HG03460 (cell line): Measurements from ENCODE around the gene PLAC8.
"Not testable (repeated sequence)": the region's sequence is repeated elsewhere in the genome, so short reads cannot be mapped to it uniquely, and the experiment has no call there.

ENCODE experiments used
- ATAC-seq: cut with Tn5 transposase; IDR thresholded peaks from one replicate; pipeline ENCODE4 v1.9.1; 2021; ENCODE audit not compliant: unreplicated experiment

The PLAC8 gene

DNA sequence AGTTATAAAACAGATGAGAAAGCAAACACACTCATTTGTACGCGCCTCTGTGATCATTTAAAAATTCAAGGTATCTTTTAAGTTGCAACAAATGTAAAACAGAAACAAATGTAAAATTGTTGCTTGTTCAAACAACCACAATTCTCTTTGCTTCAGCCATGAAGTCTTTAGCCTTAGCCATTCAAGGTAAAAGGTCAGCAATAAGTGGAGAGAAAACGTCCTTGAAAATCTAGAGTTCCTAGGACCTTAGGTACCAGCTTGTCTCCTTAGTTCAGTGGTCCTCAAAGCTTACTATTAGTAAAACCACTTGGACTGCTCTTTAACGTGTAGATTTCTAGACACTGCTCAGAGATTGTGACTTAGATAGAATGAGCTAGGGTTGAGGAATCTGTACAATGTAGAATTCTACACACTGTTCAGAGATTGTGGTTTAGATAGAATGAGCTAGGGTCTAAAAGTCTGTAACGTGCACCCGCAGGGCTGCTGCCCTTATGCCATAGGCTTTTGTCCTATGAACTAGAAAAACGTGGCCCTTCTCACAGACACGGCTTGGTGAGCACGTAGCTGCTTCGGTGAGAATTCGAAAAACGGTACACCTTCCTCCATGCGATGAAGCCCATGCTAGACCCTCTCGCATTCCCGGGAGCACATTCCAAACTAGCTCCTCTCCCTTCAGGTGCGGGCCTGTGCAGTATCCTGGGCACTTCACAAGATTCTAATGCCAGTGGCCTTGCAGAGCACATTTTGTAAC, 1.7 kb downstream of the PLAC8 start:
- ATAC-seq = no peak

- peak; percentile 27 for ATAC-seq
Measured at GRCh38 chr4:83112231-83112630, 2.3 kb downstream of the PLAC8 start.

DNA sequence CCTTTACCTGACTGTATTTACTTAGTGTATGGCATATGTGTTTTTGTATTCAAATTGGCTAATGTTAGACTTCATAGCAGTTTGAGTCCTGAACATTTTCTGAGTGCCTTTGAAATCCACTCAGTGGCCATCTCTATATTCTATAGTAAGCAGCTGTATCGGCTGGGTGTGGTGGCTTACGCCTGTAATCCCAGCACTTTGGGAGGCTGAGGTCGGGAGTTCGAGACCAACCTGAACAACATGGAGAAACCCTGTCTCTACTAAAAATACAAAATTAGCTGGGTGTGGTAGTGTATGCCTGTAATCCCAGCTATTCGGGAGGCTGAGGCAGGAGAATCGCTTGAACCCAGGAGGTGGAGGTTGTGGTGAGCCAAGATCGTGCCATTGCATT, 2.8 kb downstream of the PLAC8 start:
- ATAC-seq = not testable (repeated sequence)

- no peak for ATAC-seq
Measured at GRCh38 chr4:83110970-83111750, 3.4 kb downstream of the PLAC8 start.

DNA sequence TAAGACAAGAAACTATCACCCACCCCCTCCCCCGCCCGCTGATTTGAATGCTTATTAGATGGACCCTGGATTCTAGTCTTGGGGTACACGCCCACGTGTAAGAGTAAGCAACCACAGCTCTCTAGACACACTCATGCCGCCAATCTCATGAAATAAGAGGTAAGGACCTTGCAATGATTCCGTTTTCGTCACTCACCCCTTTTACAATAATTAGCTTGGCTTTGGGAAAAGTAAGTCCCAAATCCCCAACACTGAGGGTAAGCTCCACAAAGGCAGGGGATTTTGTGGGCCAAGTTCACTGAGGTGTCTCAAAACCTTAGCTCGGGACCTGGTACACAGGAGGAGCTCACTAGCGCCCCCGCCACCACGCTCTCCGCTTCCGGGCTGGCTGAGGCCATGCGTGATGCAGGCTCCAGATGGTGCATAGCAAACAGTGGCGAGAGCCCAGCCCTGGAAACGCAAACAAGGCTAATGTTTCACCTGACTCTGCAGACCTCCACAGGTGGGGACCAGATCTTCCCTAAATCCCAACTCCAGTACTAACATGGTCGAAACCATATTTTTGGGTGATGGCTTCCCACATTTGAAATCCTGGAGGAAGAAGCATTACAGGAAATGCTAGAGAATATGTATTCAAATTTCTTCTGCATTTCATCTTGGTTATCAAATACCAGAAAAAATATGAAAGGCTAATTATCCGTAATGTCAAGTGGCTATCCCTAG, 4.1 kb downstream of the PLAC8 start:
- peak; percentile 64 for ATAC-seq

- ATAC-seq = peak; percentile 10
Measured at GRCh38 chr4:83109480-83110222, 4.9 kb downstream of the PLAC8 start.

DNA sequence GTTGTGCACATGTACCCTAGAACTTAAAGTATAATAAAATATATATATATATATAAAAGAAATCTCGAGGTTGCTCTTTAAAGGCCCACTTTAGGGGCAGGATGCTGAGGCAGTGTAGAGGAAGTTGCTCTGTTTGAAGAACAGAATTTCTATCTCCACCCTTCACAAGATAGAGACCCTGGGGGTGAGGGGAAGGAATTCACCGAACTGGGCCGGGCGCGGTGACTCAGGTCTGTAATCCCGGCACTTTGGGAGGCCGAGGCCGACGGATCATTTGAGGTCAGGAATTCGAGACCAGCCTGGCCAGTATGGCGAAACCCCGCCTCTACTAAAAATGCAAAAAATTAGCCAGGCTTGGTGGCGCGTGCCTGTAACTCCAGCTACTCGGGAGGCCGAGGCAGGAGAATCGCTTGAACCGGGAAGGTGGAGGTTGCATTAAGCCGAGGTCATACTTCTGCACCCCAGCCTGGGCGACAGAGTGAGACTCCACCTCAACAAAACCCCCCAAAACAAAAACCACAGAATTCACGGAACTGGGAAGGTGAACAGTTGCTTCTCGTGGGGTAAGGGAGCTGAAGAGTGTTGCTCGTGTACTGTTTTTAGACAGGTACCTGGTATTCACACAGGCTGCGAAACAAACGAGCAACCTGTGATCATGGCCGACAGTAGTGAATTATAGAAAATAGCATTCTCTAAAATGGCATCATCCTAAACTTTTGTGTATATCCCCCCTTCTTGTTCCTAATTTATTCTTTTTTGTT, 6.2 kb downstream of the PLAC8 start:
- ATAC-seq = no peak

GRCh38 chr4:83107631-83108030, 6.9 kb downstream of the PLAC8 start:
- no peak for ATAC-seq

DNA sequence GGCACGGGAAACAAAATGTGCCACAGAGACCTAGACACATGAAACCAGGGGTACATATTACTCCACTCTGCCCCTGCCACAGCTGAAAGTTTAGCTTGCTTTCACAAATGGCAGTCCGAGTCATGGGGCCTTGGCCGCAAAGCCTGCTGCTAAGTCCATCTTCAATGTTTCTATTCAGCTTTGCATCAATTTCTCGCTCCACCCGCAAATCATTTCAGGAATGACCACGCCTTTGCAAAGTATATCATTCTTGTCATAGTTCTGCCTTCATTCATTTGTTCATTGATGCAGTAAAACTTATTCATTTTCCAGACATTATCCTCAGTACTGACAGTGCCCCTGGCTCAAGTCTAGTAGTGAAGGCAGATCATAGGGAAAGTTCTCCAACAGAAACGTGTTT, 9.5 kb downstream of the PLAC8 start:
- ATAC-seq = no peak

DNA sequence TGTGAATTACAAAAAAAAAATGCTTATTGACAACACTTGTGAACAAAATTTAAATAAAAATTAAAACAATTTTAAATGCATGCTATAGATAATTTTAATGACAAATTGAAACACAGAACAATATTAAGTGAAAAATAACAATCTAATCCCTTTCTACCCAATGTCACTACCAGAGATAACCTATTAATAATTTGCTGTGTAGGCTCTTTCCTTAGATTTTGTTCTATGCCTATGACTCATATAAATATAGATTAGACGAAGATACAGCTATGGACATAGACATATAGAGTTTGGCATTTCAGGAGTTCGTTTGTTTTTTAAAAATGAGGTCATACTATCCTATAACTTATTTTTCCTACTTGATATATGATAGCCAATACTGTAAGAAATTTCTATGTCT, 18.1 kb downstream of the PLAC8 start:
- no peak for ATAC-seq

DNA sequence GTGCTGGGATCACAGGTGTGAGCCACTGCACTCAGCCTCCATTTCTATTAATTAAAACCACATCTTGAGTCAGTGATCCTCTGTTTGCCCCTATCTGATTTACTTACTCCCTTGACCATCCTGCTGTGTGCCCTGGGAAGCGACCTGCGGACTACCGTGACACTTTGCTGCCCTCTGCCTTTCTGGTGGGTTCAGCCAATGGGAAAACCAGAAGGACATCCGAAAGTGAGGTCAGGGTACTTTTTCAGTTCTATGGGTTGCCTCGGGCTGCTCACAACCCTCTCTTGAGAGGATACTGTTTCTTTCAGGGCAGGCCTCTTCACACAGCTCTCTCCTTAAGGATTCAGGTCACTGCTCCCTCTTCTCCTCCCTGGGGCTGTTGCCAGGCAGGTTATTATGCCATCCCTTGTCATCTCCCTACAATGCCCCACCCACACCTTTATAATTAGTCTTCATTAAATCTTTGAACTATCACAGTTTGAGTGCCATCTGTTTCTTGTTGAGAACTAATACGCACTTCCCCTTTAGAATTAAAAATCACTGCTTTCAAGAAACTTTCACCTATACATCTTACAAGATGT, 21.4 kb downstream of the PLAC8 start:
- ATAC-seq = no peak

- ATAC-seq = no peak
Measured at GRCh38 chr4:83089410-83090157, 24.9 kb downstream of the PLAC8 start.

DNA sequence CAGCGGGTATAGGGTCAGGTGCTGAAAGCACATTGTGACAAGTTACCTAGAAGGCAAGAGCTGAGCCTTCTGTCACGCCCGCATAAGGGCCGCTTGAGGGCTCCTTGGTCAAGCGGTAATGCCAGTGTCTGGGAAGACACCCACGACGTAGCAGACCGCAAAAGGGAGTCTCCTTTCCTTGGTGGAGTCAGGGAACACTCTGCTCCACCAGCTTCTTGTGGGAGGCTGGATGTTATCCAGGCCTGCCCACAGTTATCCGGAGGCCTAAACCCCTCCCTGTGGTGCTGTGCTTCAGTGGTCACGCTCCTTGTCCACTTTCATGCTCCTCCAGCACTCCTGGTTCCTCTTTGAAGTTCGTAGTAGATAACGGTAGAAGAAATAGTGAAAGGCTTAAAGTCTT, 29.6 kb downstream of the PLAC8 start:
- not testable (repeated sequence) for ATAC-seq

DNA sequence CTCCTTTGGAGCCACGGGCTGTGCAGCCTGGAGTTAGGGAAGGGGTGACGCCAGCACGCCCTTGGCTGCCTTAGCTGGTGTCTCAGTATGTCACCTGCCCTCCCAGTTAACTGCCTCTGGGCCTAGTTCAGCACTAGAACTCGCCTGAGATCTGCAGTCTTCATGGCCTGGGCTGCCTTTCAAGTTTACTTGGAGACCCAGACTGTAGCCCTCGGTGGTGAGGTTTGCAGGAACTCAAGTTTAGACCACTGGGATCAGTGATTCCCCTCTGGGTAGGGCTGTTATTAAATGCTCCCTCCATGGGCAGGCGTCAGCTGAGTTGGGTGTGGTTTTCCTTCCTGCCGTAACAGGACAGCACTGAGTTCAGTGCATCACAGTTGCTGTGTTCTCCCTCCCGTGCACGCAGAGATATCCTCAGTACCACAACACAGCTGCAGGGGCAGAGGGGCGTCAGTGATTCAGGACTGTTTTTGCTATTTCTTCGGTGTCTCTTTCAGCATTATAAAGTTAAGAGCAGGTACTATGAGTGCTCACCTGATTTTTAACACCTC, 30.5 kb downstream of the PLAC8 start:
- ATAC-seq = peak; percentile 47

- no peak for ATAC-seq
Measured at GRCh38 chr4:83082777-83083176, 31.8 kb downstream of the PLAC8 start.

DNA sequence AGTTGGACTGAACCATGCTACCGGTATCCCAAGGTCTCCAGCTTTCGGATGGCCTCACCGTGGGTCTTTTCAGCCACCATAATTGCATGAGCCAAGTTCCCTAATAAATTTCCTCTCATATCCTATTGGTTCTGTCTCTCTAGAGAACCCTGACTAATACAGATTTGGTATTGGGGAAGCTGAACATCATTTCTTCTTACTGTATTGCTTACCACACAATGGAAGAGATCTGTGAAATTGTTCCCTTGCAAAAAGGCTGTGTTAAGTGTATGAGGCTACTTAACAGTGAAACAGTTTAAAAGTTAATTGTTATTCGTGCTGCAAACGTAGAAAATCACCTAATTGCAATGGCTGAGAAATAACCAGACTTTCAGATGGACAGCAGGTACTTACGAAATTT, 34.0 kb downstream of the PLAC8 start:
- no peak for ATAC-seq

GRCh38 chr4:83075311-83076095, 39.0 kb downstream of the PLAC8 start:
- ATAC-seq = no peak

- ATAC-seq = not testable (repeated sequence)
Measured at GRCh38 chr4:83074783-83075182, 39.7 kb downstream of the PLAC8 start.
